Right lobe of liver (tissue), 4 donors: ENCODE results near the gene LEF1.

Source experiments
- CTCF ChIP-seq, 4 donors: fragments of 200-600 bp in 3 of 4; fragments of 450-650 bp in 1 of 4; IDR thresholded peaks; one replicate each; pipeline versions ENCODE4 v1.5.1 to v1.8.0; 2016 to 2022; ENCODE audit warnings: antibody characterized with exemption in 4 of 4, mild to moderate bottlenecking in 2 of 4
- POLR2A ChIP-seq: fragments of 450-650 bp; IDR thresholded peaks from one replicate; pipeline ENCODE4 v1.6.1; 2017; ENCODE audit warnings: antibody characterized with exemption, mild to moderate bottlenecking
- donor health status: DM: no; HTN: no; CAD: no.
- donor health status: DM: no; HTN: no; CAD: no.
- donor health status: DM: no; HTN: yes; CAD: no.

- no peak for TF ChIP-seq CTCF (IDR thresholded peaks at IDR 0.05)
- no peak for TF ChIP-seq POLR2A
Measured at GRCh38 chr4:108115168-108115526, 53.6 kb downstream of the LEF1 start.
